Neutrophil (primary cell): ENCODE data around the gene XYLT1.

Experiments
- H3K27ac ChIP-seq: fragments of 200-600 bp; sonication (generic); 2 replicates; pipeline ENCODE4 v1.5.1; 2016; ENCODE audit warnings: mild to moderate bottlenecking, moderate library complexity
- H3K27me3 ChIP-seq: fragments of 200-600 bp; sonication (generic); 2 replicates; pipeline ENCODE4 v1.6.0; 2016; ENCODE audit warnings: mild to moderate bottlenecking
- H3K36me3 ChIP-seq: fragments of 200-600 bp; sonication (generic); 2 replicates; pipeline ENCODE4 v1.5.1; 2017
- H3K4me1 ChIP-seq, 2 experiments: fragments of 200-600 bp in 1 of 2; sonication (generic) in 1 of 2; 1 replicate in 1 of 2; 2 replicates in 1 of 2; pipeline versions ENCODE4 v1.5.1 to v1.6.1; 2013 to 2016; ENCODE audit warnings: low read depth in 1 of 2, low read length in 1 of 2, mild to moderate bottlenecking in 1 of 2, moderate library complexity in 1 of 2; ENCODE audit not compliant: control insufficient read depth in 1 of 2, insufficient read depth in 1 of 2
- H3K4me3 ChIP-seq, 2 experiments: fragments of 200-600 bp in 1 of 2; sonication (generic) in 1 of 2; 1 replicate in 1 of 2; 2 replicates in 1 of 2; pipeline ENCODE4 v1.5.1; 2013 to 2016; ENCODE audit warnings: low read depth in 1 of 2, low read length in 1 of 2, mild to moderate bottlenecking in 1 of 2, moderate library complexity in 1 of 2
- H3K9me3 ChIP-seq: fragments of 200-600 bp; sonication (generic); 2 replicates; pipeline ENCODE4 v1.5.1; 2016
- TF ChIP-seq, protein P1 (sequence below): fragments of 200-600 bp; sonication (generic); IDR thresholded peaks from 2 replicates; pipeline ENCODE4 v1.5.1; 2016; ENCODE audit warnings: antibody characterized with exemption

The XYLT1 gene

DNA sequence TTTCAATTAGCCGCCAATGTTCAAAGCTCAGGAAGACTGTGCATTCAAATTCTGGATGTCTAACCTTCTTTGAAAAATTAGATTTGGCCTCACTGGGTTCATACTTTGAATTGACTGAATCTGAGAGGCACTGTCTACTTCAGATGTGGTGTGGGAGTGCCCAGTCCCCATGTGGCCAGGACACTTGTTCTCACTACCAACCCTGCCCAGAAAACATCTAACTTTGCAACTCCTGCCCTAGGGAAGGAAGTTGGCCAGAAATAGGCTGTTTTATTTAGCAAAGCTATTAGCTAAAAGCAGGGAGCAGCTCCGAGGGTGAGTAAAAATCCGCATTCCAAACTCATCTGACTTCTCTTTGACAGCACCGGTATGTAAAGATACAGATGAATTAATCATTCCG is 86.3 kb downstream of the XYLT1 start:
- TF ChIP-seq, protein P1, sequence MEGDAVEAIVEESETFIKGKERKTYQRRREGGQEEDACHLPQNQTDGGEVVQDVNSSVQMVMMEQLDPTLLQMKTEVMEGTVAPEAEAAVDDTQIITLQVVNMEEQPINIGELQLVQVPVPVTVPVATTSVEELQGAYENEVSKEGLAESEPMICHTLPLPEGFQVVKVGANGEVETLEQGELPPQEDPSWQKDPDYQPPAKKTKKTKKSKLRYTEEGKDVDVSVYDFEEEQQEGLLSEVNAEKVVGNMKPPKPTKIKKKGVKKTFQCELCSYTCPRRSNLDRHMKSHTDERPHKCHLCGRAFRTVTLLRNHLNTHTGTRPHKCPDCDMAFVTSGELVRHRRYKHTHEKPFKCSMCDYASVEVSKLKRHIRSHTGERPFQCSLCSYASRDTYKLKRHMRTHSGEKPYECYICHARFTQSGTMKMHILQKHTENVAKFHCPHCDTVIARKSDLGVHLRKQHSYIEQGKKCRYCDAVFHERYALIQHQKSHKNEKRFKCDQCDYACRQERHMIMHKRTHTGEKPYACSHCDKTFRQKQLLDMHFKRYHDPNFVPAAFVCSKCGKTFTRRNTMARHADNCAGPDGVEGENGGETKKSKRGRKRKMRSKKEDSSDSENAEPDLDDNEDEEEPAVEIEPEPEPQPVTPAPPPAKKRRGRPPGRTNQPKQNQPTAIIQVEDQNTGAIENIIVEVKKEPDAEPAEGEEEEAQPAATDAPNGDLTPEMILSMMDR: no peak
- H3K9me3 ChIP-seq: no peaks in the 10 kb centered on the region
- no peaks in the 10 kb centered on the region for H3K27me3 ChIP-seq
- no peaks in the 10 kb centered on the region for H3K36me3 ChIP-seq
- peaks cover 26 to 54% of the 10 kb centered on the region in 2 experiments for H3K4me1 ChIP-seq
- no peak overlapping the region for H3K4me3 ChIP-seq
- peak overlapping the region; percentile 35 for H3K27ac ChIP-seq

DNA sequence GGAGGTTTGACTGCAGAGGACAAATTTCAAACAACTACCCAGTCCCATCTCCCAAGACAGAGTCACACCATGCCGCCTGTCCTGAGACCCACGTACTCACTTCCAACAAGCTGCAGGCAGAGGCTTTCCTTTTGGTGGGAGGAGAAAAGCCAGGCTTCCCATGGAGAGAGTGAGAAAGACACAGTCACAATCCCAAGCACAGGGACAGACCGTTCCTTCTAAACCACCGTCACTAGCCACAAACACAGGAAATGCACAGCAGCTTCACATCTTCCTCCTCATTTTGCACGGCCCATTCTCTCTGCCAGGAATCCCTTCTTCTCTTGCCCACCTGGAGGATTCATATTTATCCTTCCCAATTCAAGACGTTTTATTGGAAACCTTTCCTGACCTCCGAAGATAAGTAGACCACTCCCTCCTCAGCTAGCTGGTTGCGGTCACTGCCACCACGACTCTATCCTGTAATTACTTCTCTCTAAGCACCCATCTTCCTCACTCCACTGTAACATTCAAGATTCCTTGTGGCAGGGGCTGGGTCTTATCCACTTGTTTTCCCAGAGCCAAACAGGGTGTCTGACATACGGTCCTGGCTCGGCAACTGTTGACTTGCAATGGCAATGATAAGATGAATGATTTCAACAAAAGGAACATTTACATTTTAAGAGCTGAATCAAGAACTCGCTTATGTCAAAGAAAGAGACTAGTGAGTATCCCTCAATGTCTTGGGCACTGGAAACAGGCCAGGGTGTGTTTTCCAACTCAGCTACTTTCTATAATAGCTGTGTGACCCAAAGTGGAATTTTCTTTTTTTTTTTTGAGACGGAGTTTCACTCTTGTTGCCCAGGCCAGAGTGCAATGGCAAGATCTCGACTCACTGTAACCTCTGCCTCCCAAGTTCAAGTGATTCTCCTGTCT is 87.6 kb downstream of the XYLT1 start:
- Histone ChIP-seq H3K27ac (peak overlapping the region; percentile 68), H3K36me3 (no peaks in the 10 kb centered on the region), H3K4me1 (peaks cover 33 to 67% of the 10 kb centered on the region in 2 experiments), H3K4me3 (no peak overlapping the region), H3K9me3 (no peaks in the 10 kb centered on the region), H3K27me3 (no peaks in the 10 kb centered on the region)
- TF ChIP-seq, protein P1: no peak

DNA sequence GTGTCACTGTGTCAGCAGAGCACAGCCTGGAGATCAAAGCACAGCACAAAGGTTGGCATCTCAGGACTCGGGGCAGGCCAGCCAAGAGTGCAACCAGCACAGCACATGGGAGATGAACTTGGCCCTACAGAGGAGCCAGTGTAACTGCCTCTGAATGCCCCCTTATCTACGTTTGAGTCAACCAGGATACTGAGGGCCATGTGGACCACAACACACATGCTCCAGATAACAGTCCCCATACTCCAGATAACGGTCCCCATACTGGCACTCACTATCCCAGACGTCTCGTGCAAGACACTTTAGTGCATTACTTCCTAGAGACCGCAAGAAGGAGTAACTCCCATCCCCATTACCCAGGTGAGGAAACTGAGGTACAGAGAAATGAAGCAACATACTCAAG is 88.2 kb downstream of the XYLT1 start:
- TF ChIP-seq, protein P1: no peak
- peak overlapping the region; percentile 68 for H3K27ac ChIP-seq

DNA sequence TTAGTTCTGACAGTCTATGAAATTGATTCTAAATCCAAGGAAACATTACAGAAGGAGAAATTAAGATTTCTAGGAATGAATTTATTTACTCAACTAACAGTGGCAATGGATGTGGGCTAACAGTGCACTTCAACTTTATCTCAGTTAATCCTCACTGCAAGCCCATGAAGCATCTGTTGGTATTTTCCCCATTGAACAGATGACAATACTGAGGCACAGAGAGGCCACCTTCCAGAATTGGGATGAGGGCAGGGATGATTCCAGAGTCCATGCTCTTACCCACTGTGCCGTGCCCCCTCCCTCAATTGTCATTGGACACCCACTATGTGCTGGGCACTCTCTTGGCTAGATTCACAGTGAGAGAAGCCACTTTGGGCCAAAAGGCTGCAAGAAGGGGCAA is 89.0 kb downstream of the XYLT1 start:
- Histone ChIP-seq H3K27ac (peak overlapping the region; percentile 68), H3K36me3 (no peaks in the 10 kb centered on the region), H3K4me3 (no peak overlapping the region), H3K27me3 (no peaks in the 10 kb centered on the region), H3K4me1 (peaks cover 41 to 78% of the 10 kb centered on the region in 2 experiments), H3K9me3 (no peaks in the 10 kb centered on the region)
- TF ChIP-seq, protein P1: no peak

More for the DNA sequence above, 88.2 kb downstream of the XYLT1 start:
- Histone ChIP-seq H3K4me1 (peaks cover 40 to 73% of the 10 kb centered on the region in 2 experiments), H3K4me3 (no peak overlapping the region), H3K36me3 (no peaks in the 10 kb centered on the region), H3K27me3 (no peaks in the 10 kb centered on the region), H3K9me3 (no peaks in the 10 kb centered on the region)

DNA sequence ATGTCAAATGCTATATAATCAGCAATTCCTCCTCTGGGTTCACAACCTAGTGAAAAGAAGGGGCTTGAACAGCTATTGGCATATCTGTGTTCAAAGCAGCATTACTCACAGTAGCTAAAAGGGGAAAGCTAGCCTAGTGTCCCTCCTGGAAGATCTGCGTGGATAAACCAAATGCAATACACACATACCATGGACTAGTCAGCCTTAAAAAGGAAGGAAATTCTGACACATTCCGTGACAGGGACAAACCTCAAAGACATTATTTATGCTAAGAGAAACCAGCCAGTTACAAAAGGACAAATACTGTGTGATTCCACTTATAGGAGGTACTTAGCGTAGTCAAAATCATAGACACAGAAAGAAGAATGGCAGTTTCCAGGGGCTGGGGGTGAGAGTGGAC is 90.1 kb downstream of the XYLT1 start:
- Histone ChIP-seq H3K4me1 (peaks cover 41 to 85% of the 10 kb centered on the region in 2 experiments), H3K4me3 (peak overlapping the region in 1 of 2 experiments; percentile 6), H3K27ac (peak overlapping the region; percentile 73), H3K9me3 (no peaks in the 10 kb centered on the region), H3K36me3 (no peaks in the 10 kb centered on the region), H3K27me3 (no peaks in the 10 kb centered on the region)
- TF ChIP-seq, protein P1: no peak
